ENCODE data around the gene TOLLIP. TPM values are rescaled to one million over a fixed set of nuclear protein-coding genes. Genes with fewer than 3 reads are reported as not detected.

TOLLIP gene
- total RNA-seq, 2 donors from 2014 or later: 51.1 to 63.9 TPM

DNA sequence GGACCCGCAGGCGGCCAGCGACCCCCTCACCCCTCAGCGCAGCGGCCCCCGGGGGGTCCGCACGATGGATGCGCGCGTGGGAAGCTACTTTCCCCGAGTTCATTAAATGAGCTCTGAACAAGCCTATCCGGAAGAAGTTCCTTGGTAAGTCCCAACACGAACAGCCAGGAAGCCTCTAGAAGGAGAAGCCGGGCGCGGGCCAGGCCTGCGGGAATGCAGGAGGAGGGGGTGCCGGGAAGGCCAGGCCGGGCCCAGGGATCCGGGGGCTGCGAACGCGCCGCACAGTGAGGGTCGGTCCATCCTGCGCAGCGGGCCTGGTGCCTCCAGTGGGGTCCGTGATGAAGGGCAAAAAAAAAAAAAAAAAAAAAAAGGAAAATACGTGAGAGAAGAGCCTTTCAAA is 36.9 kb downstream of the TOLLIP start:
- Histone ChIP-seq H3K9me3 (no peaks in the 10 kb centered on the region), H3K27ac (no peak overlapping the region), H3K4me1 (no peaks in the 10 kb centered on the region), H3K36me3 (replicated peaks in 1 of 2; ENCODE audit: insufficient read depth in 1 of 2, low read depth in 2 of 2) (peaks cover 10 to 12% of the 10 kb centered on the region in 2 donors), H3K4me3 (no peak overlapping the region), H3K27me3 (no peaks in the 10 kb centered on the region)
- ATAC-seq: no peak
- WGBS, 2 donors: 93 to 99% methylated on average over 18 of the region's 30 CpGs
- DNase-seq: no peak
- TF ChIP-seq POLR2A (IDR thresholded peaks at IDR 0.05) (no peak), CTCF (IDR thresholded peaks at IDR 0.05) (no peak)
- intact Hi-C loops (cut with DNase I): no loop called here

DNA sequence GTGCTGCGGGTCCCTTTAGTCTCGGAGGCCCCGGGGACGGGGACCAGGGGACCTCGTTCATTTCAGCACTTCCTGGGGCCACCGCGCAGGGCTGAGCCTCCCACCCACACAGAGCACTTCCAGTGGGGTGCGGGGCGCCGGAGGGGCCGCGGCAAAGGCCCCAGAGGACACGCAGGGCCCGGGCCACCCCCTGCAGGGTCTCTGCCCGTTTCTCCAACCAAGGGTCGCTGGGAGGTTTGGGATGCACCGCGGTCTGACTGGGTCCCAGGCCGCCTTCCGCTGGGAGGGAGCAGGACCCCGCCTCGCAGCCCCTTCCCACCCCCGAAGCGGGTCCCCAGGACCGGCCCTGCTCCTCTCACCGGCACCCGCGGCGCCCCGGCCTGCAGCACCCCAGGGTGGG is 37.5 kb downstream of the TOLLIP start:
- no peak for DNase-seq
- no peak for ATAC-seq
- no peak overlapping the region for H3K4me3 ChIP-seq

GRCh38 chr11:1271406-1271805 is 38.0 kb downstream of the TOLLIP start:
- Histone ChIP-seq H3K4me1 (no peaks in the 10 kb centered on the region), H3K4me3 (no peak overlapping the region), H3K36me3 (replicated peaks in 1 of 2; ENCODE audit: insufficient read depth in 1 of 2, low read depth in 2 of 2) (peaks cover 4% of the 10 kb centered on the region in 2 donors), H3K9me3 (no peaks in the 10 kb centered on the region), H3K27ac (no peak overlapping the region), H3K27me3 (no peaks in the 10 kb centered on the region)
- TF ChIP-seq CTCF (IDR thresholded peaks at IDR 0.05) (no peak), POLR2A (IDR thresholded peaks at IDR 0.05) (no peak)
- 88 to 90% methylated on average over 9 of the region's 9 CpGs for WGBS, 2 donors
- intact Hi-C loops (cut with DNase I): no loop called here
- ATAC-seq (no peak), DNase-seq (no peak)

More for the DNA sequence above, 37.5 kb downstream of the TOLLIP start:
- no peak for TF ChIP-seq CTCF (IDR thresholded peaks at IDR 0.05)
- TF ChIP-seq POLR2A (IDR thresholded peaks at IDR 0.05): no peak
- no peaks in the 10 kb centered on the region for H3K4me1 ChIP-seq
- H3K27me3 ChIP-seq: no peaks in the 10 kb centered on the region
- H3K9me3 ChIP-seq: no peaks in the 10 kb centered on the region
- intact Hi-C loops (cut with DNase I): no loop called here
- H3K36me3 ChIP-seq (replicated peaks in 1 of 2; ENCODE audit: insufficient read depth in 1 of 2, low read depth in 2 of 2): peaks cover 9% of the 10 kb centered on the region in 2 donors
- no peak overlapping the region for H3K27ac ChIP-seq
- WGBS, 2 donors: 91 to 95% methylated on average over 16 to 23 of the region's 30 CpGs

GRCh38 chr11:1271002-1271401 is 38.4 kb downstream of the TOLLIP start:
- TF ChIP-seq POLR2A (IDR thresholded peaks at IDR 0.05) (no peak), CTCF (IDR thresholded peaks at IDR 0.05) (no peak)
- Histone ChIP-seq H3K36me3 (replicated peaks in 1 of 2; ENCODE audit: insufficient read depth in 1 of 2, low read depth in 2 of 2) (peaks cover under 1 to 2% of the 10 kb centered on the region in 2 donors), H3K27ac (no peak overlapping the region), H3K9me3 (no peaks in the 10 kb centered on the region), H3K27me3 (no peaks in the 10 kb centered on the region), H3K4me1 (no peaks in the 10 kb centered on the region), H3K4me3 (no peak overlapping the region)
- no peak for DNase-seq
- intact Hi-C loops (cut with DNase I): no loop called here
- WGBS, 2 donors: 79 to 83% methylated on average over 9 to 10 of the region's 13 CpGs
- no peak for ATAC-seq

- WGBS, 2 donors: 91% methylated on average over 10 of the region's 10 CpGs; no CpG with 5 or more reads in 1 of the 2 donors
- Histone ChIP-seq H3K27ac (no peak overlapping the region), H3K4me3 (no peak overlapping the region), H3K36me3 (replicated peaks in 1 of 2; ENCODE audit: insufficient read depth in 1 of 2, low read depth in 2 of 2) (no peaks in the 10 kb centered on the region), H3K9me3 (no peaks in the 10 kb centered on the region), H3K27me3 (no peaks in the 10 kb centered on the region), H3K4me1 (no peaks in the 10 kb centered on the region)
- ATAC-seq (no peak), DNase-seq (no peak)
- intact Hi-C loops (cut with DNase I): no loop called here
- TF ChIP-seq CTCF (IDR thresholded peaks at IDR 0.05): no peak
- TF ChIP-seq POLR2A (IDR thresholded peaks at IDR 0.05): no peak
These were observed 39.0 kb downstream of the TOLLIP start for GRCh38 chr11:1270476-1270875.

Data from body of pancreas (tissue), 4 donors.